HepG2 (cell line): ENCODE measurements around the gene LIM2. TPM values are rescaled to one million over a fixed set of nuclear protein-coding genes. Genes with fewer than 3 reads are reported as not detected.

ENCODE experiments used
- BHLHE40 ChIP-seq: IDR thresholded peaks from 2 replicates; pipeline ENCODE4 v1.6.1; 2011; ENCODE audit warnings: low read length, improper control_type of control experiment
- FOSL2 ChIP-seq: sonication (generic); formaldehyde crosslinking; IDR thresholded peaks from 2 replicates; pipeline ENCODE4 v1.4.0; 2020; ENCODE audit warnings: missing genetic modification reagents
- GMEB2 ChIP-seq: IDR thresholded peaks from 2 replicates; pipeline ENCODE4 v1.6.1; 2016; ENCODE audit warnings: missing biosample characterization, missing genetic modification reagents, low read depth
- HNF4G ChIP-seq, 2 experiments: sonication (generic) in 1 of 2; formaldehyde crosslinking in 1 of 2; IDR thresholded peaks; 2 replicates each; pipeline versions ENCODE4 v1.4.0 to v1.6.1; 2011 to 2020; ENCODE audit warnings: borderline replicate concordance in 2 of 2, low read depth in 2 of 2, mild to moderate bottlenecking in 2 of 2, low read length in 1 of 2, missing genetic modification reagents in 1 of 2, moderate library complexity in 1 of 2
- HNRNPUL1 ChIP-seq: fragments of 200-400 bp; formaldehyde crosslinking; IDR thresholded peaks from 2 replicates; pipeline ENCODE4 v1.6.1; 2017; ENCODE audit warnings: low read depth, mild to moderate bottlenecking, low read length, moderate library complexity
- HOXA3 ChIP-seq: sonication (generic); formaldehyde crosslinking; IDR thresholded peaks from 2 replicates; pipeline ENCODE4 v1.5.0; 2020; ENCODE audit warnings: missing genetic modification reagents
- JDP2 ChIP-seq: sonication (generic); formaldehyde crosslinking; IDR thresholded peaks from 2 replicates; pipeline ENCODE4 v1.8.1; 2022; ENCODE audit warnings: missing genetic modification reagents, borderline replicate concordance
- LCORL ChIP-seq, 2 experiments: fragments of 450-650 bp in 1 of 2; sonication (generic) in 1 of 2; formaldehyde crosslinking in 1 of 2; IDR thresholded peaks; 2 replicates each; pipeline versions ENCODE4 v1.5.0 to v1.6.1; 2017 to 2020; ENCODE audit warnings: antibody characterized with exemption in 1 of 2, missing genetic modification reagents in 1 of 2
- MIER3 ChIP-seq: IDR thresholded peaks from 2 replicates; pipeline ENCODE4 v1.6.1; 2016; ENCODE audit warnings: missing compliant biosample characterization, borderline replicate concordance
- NR2F1 ChIP-seq, 2 experiments: fragments of 450-650 bp in 1 of 2; formaldehyde crosslinking in 1 of 2; IDR thresholded peaks; 2 replicates each; pipeline versions ENCODE4 v1.5.0 to v1.6.1; 2016 to 2020; ENCODE audit warnings: mild to moderate bottlenecking in 1 of 2, missing compliant biosample characterization in 1 of 2, missing genetic modification reagents in 1 of 2, moderate library complexity in 1 of 2
- PCBP1 ChIP-seq: fragments of 200-400 bp; formaldehyde crosslinking; IDR thresholded peaks from 2 replicates; pipeline ENCODE4 v1.6.1; 2017; ENCODE audit warnings: mild to moderate bottlenecking, low read depth, low read length, borderline replicate concordance
- PHF21A ChIP-seq: sonication (generic); formaldehyde crosslinking; IDR thresholded peaks from 2 replicates; pipeline ENCODE4 v1.5.0; 2020; ENCODE audit warnings: mild to moderate bottlenecking, missing genetic modification reagents
- POLR2AphosphoS5 ChIP-seq: IDR thresholded peaks from 2 replicates; pipeline ENCODE4 v1.6.1; 2012; ENCODE audit warnings: low read depth, low read length
- SAP130 ChIP-seq: IDR thresholded peaks from 2 replicates; pipeline ENCODE4 v1.6.1; 2016; ENCODE audit warnings: low read depth
- SATB2 ChIP-seq: sonication (generic); formaldehyde crosslinking; IDR thresholded peaks from 2 replicates; pipeline ENCODE4 v1.5.0; 2020; ENCODE audit warnings: missing genetic modification reagents
- TCF7 ChIP-seq: sonication (generic); IDR thresholded peaks from 2 replicates; pipeline ENCODE4 v1.6.1; 2016; ENCODE audit warnings: antibody characterized with exemption, low read depth
- ZNF205 ChIP-seq: IDR thresholded peaks from 2 replicates; pipeline ENCODE4 v1.6.1; 2018; ENCODE audit warnings: missing biosample characterization, missing genetic modification reagents
- ZNF484 ChIP-seq: sonication (generic); formaldehyde crosslinking; IDR thresholded peaks from 2 replicates; pipeline ENCODE4 v1.5.1; 2020; ENCODE audit warnings: mild to moderate bottlenecking, low read depth, missing genetic modification reagents, borderline replicate concordance
- ZNF770 ChIP-seq: sonication (generic); formaldehyde crosslinking; IDR thresholded peaks from 2 replicates; pipeline ENCODE4 v1.5.0; 2020; ENCODE audit warnings: mild to moderate bottlenecking, missing genetic modification reagents
- polyA plus RNA-seq, 8 experiments: library from polyadenylated mRNA; depleted of rRNA in 3 of 8; stranded (reverse) in 7 of 8; unstranded in 1 of 8; fragments of >200 nt; fragmentation: Illumina TruSeq in 4 of 8; extraction: Trizol in 4 of 8; gene quantifications; 2 replicates each; pipeline versions ENCODE4 v1.2.1 to v1.2.3, GENCODE V29; 2011 to 2016; ENCODE audit warnings: low read depth in 4 of 8, missing spikeins in 1 of 8, mixed read lengths in 1 of 8; ENCODE audit not compliant: insufficient read depth in 1 of 8
- total RNA-seq, 5 experiments: library from RNA; depleted of rRNA; stranded (reverse); fragments of >200 nt; fragmentation: Illumina TruSeq; extraction: Trizol; gene quantifications; 2 replicates each; pipeline ENCODE4 v1.2.3, GENCODE V29; 2016; ENCODE audit warnings: low read depth in 1 of 5
- TF ChIP-seq, protein P1 (sequence below): IDR thresholded peaks from 2 replicates; pipeline ENCODE4 v1.6.1; 2018; ENCODE audit warnings: missing genetic modification reagents

Gene LIM2
- total and polyA plus RNA-seq, 2 of the 13 experiments (the other 11 are each of a cell fraction or from before 2014, with no cell fraction given) = 1.3 TPM; not detected in 1

DNA sequence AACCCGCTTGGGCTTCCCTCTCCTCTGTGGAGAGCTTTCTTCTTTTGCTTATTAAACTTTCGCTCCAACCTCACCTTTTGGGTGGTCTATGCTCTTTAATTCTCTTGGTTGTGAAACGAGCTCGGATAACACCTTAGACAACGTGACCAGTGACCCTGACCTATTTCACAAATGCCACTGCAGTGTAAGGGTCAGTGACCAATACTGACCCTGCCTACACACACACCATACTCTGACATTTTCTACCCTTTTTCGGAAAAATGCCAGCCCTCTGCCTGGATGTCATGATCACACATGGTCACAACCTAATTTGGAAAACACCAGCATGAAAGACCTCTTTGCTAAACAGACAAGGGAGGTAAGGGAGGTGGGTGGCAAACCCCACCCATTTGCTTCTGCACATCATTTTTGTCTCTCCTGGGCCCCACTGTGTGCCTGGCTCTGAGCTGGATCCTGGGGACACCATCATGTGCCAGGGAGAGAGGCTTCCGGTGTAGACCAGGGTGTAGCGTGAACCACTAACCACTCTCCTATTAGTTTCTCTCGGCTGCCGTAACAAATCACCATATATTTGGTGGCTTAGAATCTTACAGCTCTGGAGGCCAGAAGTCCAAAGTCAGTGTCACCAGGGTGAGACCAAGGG, 31.5 kb downstream of the LIM2 start (continued):
- TF ChIP-seq SAP130 (CRISPR knock-in tag) (peak; percentile 80), JDP2 (CRISPR knock-in tag) (no peak), LCORL (IDR thresholded peaks at IDR 0.05) (no peak), LCORL (CRISPR knock-in tag; IDR thresholded peaks at IDR 0.05) (peak; percentile 85), PCBP1 (no peak), ZNF205 (peak; percentile 57; the same call in 1 of the 2 replicates), BHLHE40 (peak; percentile 49; the same call in 1 of the 2 replicates), NR2F1 (CRISPR knock-in tag; IDR thresholded peaks at IDR 0.05) (peak; percentile 92 to 96), GMEB2 (CRISPR knock-in tag) (no peak), HOXA3 (CRISPR knock-in tag) (peak; percentile 81), FOSL2 (peak; percentile 80), ZNF770 (0 out of 2 replicates have a peak, but pooled peaks have one; percentile 10), PHF21A (CRISPR knock-in tag) (peak; percentile 72; the same call in 1 of the 2 replicates), MIER3 (CRISPR knock-in tag) (peak; percentile 58; the same call in 1 of the 2 replicates), SATB2 (no peak), ZNF484 (no peak), POLR2AphosphoS5 (peak; percentile 24; the same call in 1 of the 2 replicates), HNF4G (IDR thresholded peaks at IDR 0.05; ENCODE audit: borderline replicate concordance, low read depth, low read length) (peak; percentile 88), HNF4G (CRISPR knock-in tag; IDR thresholded peaks at IDR 0.05; ENCODE audit: borderline replicate concordance, low read depth) (peak; percentile 81; the same call in 1 of the 2 replicates), TCF7 (peak; percentile 60; the same call in 1 of the 2 replicates), HNRNPUL1 (no peak)
- TF ChIP-seq, protein P1, sequence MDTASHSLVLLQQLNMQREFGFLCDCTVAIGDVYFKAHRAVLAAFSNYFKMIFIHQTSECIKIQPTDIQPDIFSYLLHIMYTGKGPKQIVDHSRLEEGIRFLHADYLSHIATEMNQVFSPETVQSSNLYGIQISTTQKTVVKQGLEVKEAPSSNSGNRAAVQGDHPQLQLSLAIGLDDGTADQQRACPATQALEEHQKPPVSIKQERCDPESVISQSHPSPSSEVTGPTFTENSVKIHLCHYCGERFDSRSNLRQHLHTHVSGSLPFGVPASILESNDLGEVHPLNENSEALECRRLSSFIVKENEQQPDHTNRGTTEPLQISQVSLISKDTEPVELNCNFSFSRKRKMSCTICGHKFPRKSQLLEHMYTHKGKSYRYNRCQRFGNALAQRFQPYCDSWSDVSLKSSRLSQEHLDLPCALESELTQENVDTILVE = 0 out of 2 replicates have a peak, but pooled peaks have one; percentile 75
